Measurements from ENCODE around the gene NME4.
"Not testable (repeated sequence)": the region's sequence is repeated elsewhere in the genome, so short reads cannot be mapped to it uniquely, and the experiment has no call there.

Gene NME4

GRCh38 chr16:407253-407652, 10.3 kb downstream of the NME4 start:
- no peak for TF ChIP-seq ZFX (IDR thresholded peaks at IDR 0.05)
- TF ChIP-seq CTCF (conservative IDR thresholded peaks at IDR 0.05): no peak
- H3K27ac ChIP-seq: no peak overlapping the region

GRCh38 chr16:410516-411178, 13.6 kb downstream of the NME4 start:
- no peak overlapping the region for H3K27ac ChIP-seq

GRCh38 chr16:411576-412265, 14.7 kb downstream of the NME4 start:
- TF ChIP-seq ZFX (IDR thresholded peaks at IDR 0.05): no peak
- TF ChIP-seq CTCF (conservative IDR thresholded peaks at IDR 0.05): no peak
- H3K27ac ChIP-seq: no peak overlapping the region

More at GRCh38 chr16:410516-411178, 13.6 kb downstream of the NME4 start:
- TF ChIP-seq CTCF (conservative IDR thresholded peaks at IDR 0.05) (no peak), ZFX (IDR thresholded peaks at IDR 0.05) (no peak)

DNA sequence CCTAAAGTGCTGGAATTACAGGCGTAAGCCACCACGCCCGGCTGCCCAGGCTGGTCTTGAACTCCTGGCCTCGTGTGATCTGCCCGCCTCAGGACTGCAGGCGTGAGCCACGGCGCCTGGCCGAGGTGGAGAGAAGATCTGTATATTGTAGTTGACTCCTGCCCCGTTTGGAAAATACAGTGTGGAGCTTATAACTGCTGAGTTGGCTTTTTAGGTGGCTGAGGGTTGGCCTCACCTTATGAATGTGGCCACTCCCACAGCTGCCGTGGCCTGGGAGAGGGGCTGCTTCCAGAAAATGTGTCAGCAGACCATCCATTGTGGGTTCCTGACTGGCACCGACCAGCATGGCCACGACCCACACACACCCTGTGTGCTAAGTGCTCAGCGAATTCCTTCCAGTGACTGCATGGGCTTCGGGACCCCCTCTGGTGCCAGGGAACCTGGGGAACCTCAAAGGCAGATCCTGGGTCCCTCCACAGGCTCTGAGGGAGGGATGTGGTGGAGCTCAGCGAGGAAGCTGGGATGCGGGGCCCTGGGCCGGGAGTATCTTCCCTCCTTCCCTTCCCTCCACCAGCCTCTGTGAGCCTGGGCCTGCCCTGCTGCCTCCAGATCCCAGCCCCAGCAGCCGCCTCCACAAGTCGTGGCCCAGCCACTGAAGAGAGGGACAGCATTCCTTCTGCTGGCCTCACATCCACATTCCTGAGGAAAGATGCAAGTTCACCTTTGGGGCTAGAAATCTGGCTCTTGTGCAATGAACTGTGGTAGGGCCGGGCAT, 17.6 kb downstream of the NME4 start:
- TF ChIP-seq ZFX (IDR thresholded peaks at IDR 0.05) (no peak), CTCF (conservative IDR thresholded peaks at IDR 0.05) (no peak)
- H3K27ac ChIP-seq: no peak overlapping the region

GRCh38 chr16:415170-415498, 18.1 kb downstream of the NME4 start:
- H3K27ac ChIP-seq: not testable (repeated sequence)

- H3K27ac ChIP-seq: not testable (repeated sequence)
Observed at GRCh38 chr16:422179-422578, 25.2 kb downstream of the NME4 start.

GRCh38 chr16:424033-424622, 27.1 kb downstream of the NME4 start:
- TF ChIP-seq ZFX (IDR thresholded peaks at IDR 0.05) (no peak), CTCF (conservative IDR thresholded peaks at IDR 0.05) (no peak)
- peak overlapping the region; percentile 65 for H3K27ac ChIP-seq

DNA sequence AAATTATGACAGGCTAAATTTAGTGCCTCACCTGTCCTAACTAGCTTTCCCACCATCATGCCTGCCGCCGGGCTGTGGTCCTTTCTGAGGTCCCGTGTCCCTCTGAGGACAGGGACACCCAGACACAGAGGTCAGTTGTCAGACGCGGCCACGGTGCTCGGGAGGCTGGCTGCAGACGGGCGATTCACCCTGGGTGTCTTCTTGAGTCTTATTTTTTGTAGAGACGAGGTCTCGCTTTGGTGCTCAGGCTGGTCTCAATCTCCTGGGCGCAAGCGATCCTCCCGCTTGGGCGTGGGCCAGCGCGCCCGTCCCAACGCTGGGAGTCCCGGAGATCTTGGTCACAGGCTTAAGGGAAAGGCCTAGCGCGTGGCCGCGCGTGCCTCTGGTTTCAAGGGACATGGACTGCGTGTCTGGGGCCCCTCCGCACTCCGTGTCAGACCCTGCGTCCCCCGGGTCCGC, 27.7 kb downstream of the NME4 start:
- TF ChIP-seq ZFX (IDR thresholded peaks at IDR 0.05): peak; percentile 43; the same call in 1 of the 2 replicates
- no peak for TF ChIP-seq CTCF (conservative IDR thresholded peaks at IDR 0.05)

More for the DNA sequence above, 27.7 kb downstream of the NME4 start:
- H3K27ac ChIP-seq: peak overlapping the region; percentile 65
